Stimulated activated CD8-positive, alpha-beta memory T cell treated with anti-CD3 and anti-CD28 coated beads, Interleukin-7, amount 100 ng/mL, for 24 hours (primary cell): Measurements from ENCODE around the gene PPP3CA.
"Not testable (repeated sequence)": the region's sequence is repeated elsewhere in the genome, so short reads cannot be mapped to it uniquely, and the experiment has no call there.

Experiments used
- DNase-seq: peaks from one replicate; pipeline ENCODE4 v3.0.0-alpha.2; 2020; ENCODE audit warnings: low read depth

The PPP3CA gene

GRCh38 chr4:101136373-101137370 lies 210.7 kb downstream of the PPP3CA start:
- no peak for DNase-seq

GRCh38 chr4:101135371-101136010 lies 211.8 kb downstream of the PPP3CA start:
- DNase-seq, result no peak

- not testable (repeated sequence) for DNase-seq
Measured at GRCh38 chr4:101131058-101131457, 216.3 kb downstream of the PPP3CA start.

- DNase-seq, result not testable (repeated sequence)
Measured at GRCh38 chr4:101128898-101129297, 218.4 kb downstream of the PPP3CA start.

GRCh38 chr4:101128473-101128872 lies 218.9 kb downstream of the PPP3CA start:
- no peak for DNase-seq

GRCh38 chr4:101127176-101127790 lies 220.0 kb downstream of the PPP3CA start:
- DNase-seq, result no peak

- DNase-seq, result no peak
Measured at GRCh38 chr4:101126059-101126458, 221.3 kb downstream of the PPP3CA start.

GRCh38 chr4:101125045-101125942 lies 222.0 kb downstream of the PPP3CA start:
- DNase-seq, result no peak

- DNase-seq, result no peak
Measured at GRCh38 chr4:101123231-101123630, 224.1 kb downstream of the PPP3CA start.

- no peak for DNase-seq
Measured at GRCh38 chr4:101122019-101122418, 225.3 kb downstream of the PPP3CA start.

- DNase-seq, result no peak
Measured at GRCh38 chr4:101119141-101119540, 228.2 kb downstream of the PPP3CA start.

- no peak for DNase-seq
Measured at GRCh38 chr4:101118617-101119016, 228.7 kb downstream of the PPP3CA start.

GRCh38 chr4:101115887-101116286 lies 231.4 kb downstream of the PPP3CA start:
- DNase-seq, result no peak

GRCh38 chr4:101114936-101115372 lies 232.4 kb downstream of the PPP3CA start:
- no peak for DNase-seq

- DNase-seq, result no peak
Measured at GRCh38 chr4:101104312-101105052, 242.8 kb downstream of the PPP3CA start.

GRCh38 chr4:101103381-101104142 lies 243.8 kb downstream of the PPP3CA start:
- no peak for DNase-seq

- DNase-seq, result no peak
Measured at GRCh38 chr4:101102114-101102742, 245.1 kb downstream of the PPP3CA start.

GRCh38 chr4:101101072-101101471 lies 246.3 kb downstream of the PPP3CA start:
- DNase-seq, result no peak

GRCh38 chr4:101098666-101099400 lies 248.5 kb downstream of the PPP3CA start:
- DNase-seq, result no peak
